ACHN (cell line): ENCODE results near the gene ATF6.
"Not testable (repeated sequence)": the region's sequence is repeated elsewhere in the genome, so short reads cannot be mapped to it uniquely, and the experiment has no call there.

Source experiments
- DNase-seq: peaks from one replicate; pipeline ENCODE4 v3.0.0-alpha.2; 2015
- in situ Hi-C: cut with HindIII; loops from 2 replicates; pipeline ENCODE4 v1.10.0; 2017; ENCODE audit warnings: low sequenced_read_pairs, low pct_ligation_motif_present, low pct_unique_long_range_greater_than_20kb

Gene ATF6

GRCh38 chr1:161766102-161766981 lies at the start of gene ATF6:
Gene ATF6 (plus strand): TSS chr1:161766320. CDS start chr1:161766361, 41 bp downstream.
- peak; percentile 97 for DNase-seq
- in situ Hi-C loops: no loop called here

GRCh38 chr1:161718559-161719324 lies 47.4 kb upstream of the ATF6 start:
- in situ Hi-C loops: no loop called here
- DNase-seq: no peak

GRCh38 chr1:161719325-161719611 lies 46.9 kb upstream of the ATF6 start:
- DNase-seq: no peak
- in situ Hi-C loops: no loop called here

- DNase-seq: no peak
- in situ Hi-C loops: no loop called here
Observed at GRCh38 chr1:161720422-161720821, 45.7 kb upstream of the ATF6 start.

GRCh38 chr1:161720956-161721737 lies 45.0 kb upstream of the ATF6 start, which contains the start of gene FCRLB:
Gene FCRLB (plus strand): TSS chr1:161721544. CDS start chr1:161722673, 1,129 bp downstream.
- in situ Hi-C loops: no loop called here
- DNase-seq: no peak

GRCh38 chr1:161721738-161722343 lies 44.3 kb upstream of the ATF6 start:
- in situ Hi-C loops: no loop called here
- peak; percentile 73 for DNase-seq

- DNase-seq: no peak
- in situ Hi-C loops: no loop called here
Observed at GRCh38 chr1:161722406-161722805, 43.7 kb upstream of the ATF6 start.

- DNase-seq: no peak
- in situ Hi-C loops: no loop called here
Observed at GRCh38 chr1:161723459-161724141, 42.5 kb upstream of the ATF6 start.

GRCh38 chr1:161725258-161725907 lies 40.7 kb upstream of the ATF6 start:
- in situ Hi-C loops, DNase-seq: not testable (repeated sequence)

- in situ Hi-C loops: no loop called here
- peak; percentile 50 for DNase-seq
Observed at GRCh38 chr1:161725908-161726472, 40.1 kb upstream of the ATF6 start.

- in situ Hi-C loops: no loop called here
- DNase-seq: peak; percentile 88
Observed at GRCh38 chr1:161726473-161727255, 39.5 kb upstream of the ATF6 start.

GRCh38 chr1:161727256-161727924 lies 38.7 kb upstream of the ATF6 start:
- in situ Hi-C loops: no loop called here
- no peak for DNase-seq

- no peak for DNase-seq
- in situ Hi-C loops: no loop called here
Observed at GRCh38 chr1:161728376-161729226, 37.5 kb upstream of the ATF6 start.

GRCh38 chr1:161730050-161730564 lies 36.0 kb upstream of the ATF6 start:
- DNase-seq: peak; percentile 25

GRCh38 chr1:161731241-161731640 lies 34.9 kb upstream of the ATF6 start:
- in situ Hi-C loops: no loop called here
- no peak for DNase-seq

More at GRCh38 chr1:161730050-161730564, 36.0 kb upstream of the ATF6 start:
- in situ Hi-C loops: no loop called here
